Measurements from ENCODE around the gene PRDM15. TPM values are rescaled to one million over a fixed set of nuclear protein-coding genes. Genes with fewer than 3 reads are reported as not detected.

The PRDM15 gene
- total and polyA plus RNA-seq, 2 experiments from 2014 or later: 2.3 to 6.4 TPM

GRCh38 chr21:41874611-41875010 lies 4.5 kb downstream of the PRDM15 start:
- no peak for DNase-seq (ENCODE audit: low read depth in 1 of 2, low spot score in 1 of 2)
- H3K27ac ChIP-seq: no peak overlapping the region
- H3K27me3 ChIP-seq: no peaks in the 10 kb centered on the region
- H3K9me3 ChIP-seq (ENCODE audit: low read depth): no peaks in the 10 kb centered on the region
- no peaks in the 10 kb centered on the region for H3K36me3 ChIP-seq
- peaks cover 4% of the 10 kb centered on the region for H3K4me1 ChIP-seq (ENCODE audit: low read depth)
- TF ChIP-seq CTCF (IDR thresholded peaks at IDR 0.05; ENCODE audit: low read depth, low read length): no peak
- no peak overlapping the region for H3K4me3 ChIP-seq

- no peaks in the 10 kb centered on the region for H3K36me3 ChIP-seq
- no peak overlapping the region for H3K27ac ChIP-seq
- no peak for DNase-seq (ENCODE audit: low read depth in 1 of 2, low spot score in 1 of 2)
- H3K4me1 ChIP-seq (ENCODE audit: low read depth): peaks cover 4% of the 10 kb centered on the region
- no peak overlapping the region for H3K4me3 ChIP-seq
- no peaks in the 10 kb centered on the region for H3K27me3 ChIP-seq
- H3K9me3 ChIP-seq (ENCODE audit: low read depth): no peaks in the 10 kb centered on the region
- no peak for TF ChIP-seq CTCF (IDR thresholded peaks at IDR 0.05; ENCODE audit: low read depth, low read length)
Measured at GRCh38 chr21:41873426-41873825, 5.7 kb downstream of the PRDM15 start.

- Histone ChIP-seq H3K27me3 (no peaks in the 10 kb centered on the region), H3K4me1 (ENCODE audit: low read depth) (peaks cover 2% of the 10 kb centered on the region)
- no peak for DNase-seq (ENCODE audit: low read depth in 1 of 2, low spot score in 1 of 2)
Measured at GRCh38 chr21:41873005-41873404, 6.1 kb downstream of the PRDM15 start.

GRCh38 chr21:41871293-41872030 lies 7.7 kb downstream of the PRDM15 start:
- no peak for TF ChIP-seq CTCF (IDR thresholded peaks at IDR 0.05; ENCODE audit: low read depth, low read length)
- Histone ChIP-seq H3K4me3 (no peak overlapping the region), H3K9me3 (ENCODE audit: low read depth) (no peaks in the 10 kb centered on the region), H3K36me3 (no peaks in the 10 kb centered on the region), H3K27me3 (no peaks in the 10 kb centered on the region), H3K4me1 (ENCODE audit: low read depth) (no peaks in the 10 kb centered on the region), H3K27ac (no peak overlapping the region)
- DNase-seq (ENCODE audit: low read depth in 1 of 2, low spot score in 1 of 2): no peak

More at GRCh38 chr21:41873005-41873404, 6.1 kb downstream of the PRDM15 start:
- TF ChIP-seq CTCF (IDR thresholded peaks at IDR 0.05; ENCODE audit: low read depth, low read length): no peak
- Histone ChIP-seq H3K9me3 (ENCODE audit: low read depth) (no peaks in the 10 kb centered on the region), H3K36me3 (no peaks in the 10 kb centered on the region), H3K4me3 (no peak overlapping the region), H3K27ac (no peak overlapping the region)

GRCh38 chr21:41869771-41870170 lies 9.4 kb downstream of the PRDM15 start:
- Histone ChIP-seq H3K4me3 (no peak overlapping the region), H3K27me3 (no peaks in the 10 kb centered on the region), H3K36me3 (no peaks in the 10 kb centered on the region), H3K9me3 (ENCODE audit: low read depth) (no peaks in the 10 kb centered on the region), H3K4me1 (ENCODE audit: low read depth) (no peaks in the 10 kb centered on the region), H3K27ac (no peak overlapping the region)
- no peak for DNase-seq (ENCODE audit: low read depth in 1 of 2, low spot score in 1 of 2)
- TF ChIP-seq CTCF (IDR thresholded peaks at IDR 0.05; ENCODE audit: low read depth, low read length): no peak

Measured in cardiac muscle cell (in vitro differentiated cells and primary cell).